ENCODE results near the gene SIX1.

Gene SIX1

DNA sequence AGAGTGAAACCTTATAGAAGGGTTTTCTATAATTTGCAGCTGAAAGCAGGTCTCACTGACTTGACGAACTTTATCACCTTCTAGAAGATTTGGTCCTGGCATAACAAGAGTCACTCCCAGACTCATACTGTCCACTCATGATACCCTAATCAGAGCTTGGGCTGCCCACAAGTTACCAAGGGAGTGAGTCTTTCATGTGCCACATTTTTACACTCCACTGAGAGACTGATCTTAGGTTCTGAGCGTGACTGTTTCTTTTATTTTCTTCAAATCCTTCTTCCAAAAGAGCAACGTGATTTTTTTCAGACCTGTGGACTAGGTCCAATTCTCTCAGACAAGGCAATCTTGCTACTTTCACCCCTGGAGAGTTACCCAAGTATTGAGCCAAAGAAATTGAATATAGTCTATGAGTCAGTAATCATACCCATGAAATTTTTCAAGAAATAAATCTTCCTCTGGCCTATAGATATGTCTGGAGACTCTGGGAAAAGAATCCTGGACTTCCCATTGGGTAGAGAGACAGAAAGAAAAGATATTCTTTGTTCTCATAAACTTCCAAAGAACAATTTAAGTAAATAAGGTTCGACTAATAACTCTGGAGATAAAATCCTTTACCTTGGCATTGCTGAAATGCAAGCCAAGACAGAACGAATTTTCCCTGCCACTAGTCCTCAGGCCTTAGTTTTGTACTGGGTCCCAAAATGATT, 26.9 kb downstream of the SIX1 start:
- no peak overlapping the region for H3K4me3 ChIP-seq (ENCODE audit: low read length, poor library complexity, severe bottlenecking)
- no peaks in the 10 kb centered on the region for H3K36me3 ChIP-seq (ENCODE audit: insufficient read depth, low read length)
- H3K9me3 ChIP-seq (ENCODE audit: insufficient read depth, low read depth, low read length): no peaks in the 10 kb centered on the region
- no peaks in the 10 kb centered on the region for H3K79me2 ChIP-seq (ENCODE audit: insufficient read depth, low read length)
- peaks cover 10% of the 10 kb centered on the region for H3K4me1 ChIP-seq (ENCODE audit: insufficient read depth, low read length, poor library complexity, severe bottlenecking)
- H3K27me3 ChIP-seq (ENCODE audit: insufficient read depth, low read length, poor library complexity, severe bottlenecking): no peaks in the 10 kb centered on the region
- H4K20me1 ChIP-seq (ENCODE audit: insufficient read depth, low read length, poor library complexity, severe bottlenecking): no peaks in the 10 kb centered on the region
- no peaks in the 10 kb centered on the region for H3F3A ChIP-seq (ENCODE audit: low read depth)
- H2AFZ ChIP-seq (ENCODE audit: low read length): no peak overlapping the region
- peak overlapping the region; percentile 35 for H3K4me2 ChIP-seq (ENCODE audit: low read depth, low read length, poor library complexity, severe bottlenecking)
- H3K9me2 ChIP-seq (replicated peaks; ENCODE audit: low read depth, low read length): no peaks in the 10 kb centered on the region
- TF ChIP-seq, protein P1, sequence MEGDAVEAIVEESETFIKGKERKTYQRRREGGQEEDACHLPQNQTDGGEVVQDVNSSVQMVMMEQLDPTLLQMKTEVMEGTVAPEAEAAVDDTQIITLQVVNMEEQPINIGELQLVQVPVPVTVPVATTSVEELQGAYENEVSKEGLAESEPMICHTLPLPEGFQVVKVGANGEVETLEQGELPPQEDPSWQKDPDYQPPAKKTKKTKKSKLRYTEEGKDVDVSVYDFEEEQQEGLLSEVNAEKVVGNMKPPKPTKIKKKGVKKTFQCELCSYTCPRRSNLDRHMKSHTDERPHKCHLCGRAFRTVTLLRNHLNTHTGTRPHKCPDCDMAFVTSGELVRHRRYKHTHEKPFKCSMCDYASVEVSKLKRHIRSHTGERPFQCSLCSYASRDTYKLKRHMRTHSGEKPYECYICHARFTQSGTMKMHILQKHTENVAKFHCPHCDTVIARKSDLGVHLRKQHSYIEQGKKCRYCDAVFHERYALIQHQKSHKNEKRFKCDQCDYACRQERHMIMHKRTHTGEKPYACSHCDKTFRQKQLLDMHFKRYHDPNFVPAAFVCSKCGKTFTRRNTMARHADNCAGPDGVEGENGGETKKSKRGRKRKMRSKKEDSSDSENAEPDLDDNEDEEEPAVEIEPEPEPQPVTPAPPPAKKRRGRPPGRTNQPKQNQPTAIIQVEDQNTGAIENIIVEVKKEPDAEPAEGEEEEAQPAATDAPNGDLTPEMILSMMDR (conservative IDR thresholded peaks at IDR 0.05; ENCODE audit: low read length): no peak
- TF ChIP-seq EZH2phosphoT487 (IDR thresholded peaks at IDR 0.05; ENCODE audit: borderline replicate concordance): no peak
- H3K9ac ChIP-seq (ENCODE audit: low read depth, low read length, poor library complexity, severe bottlenecking): no peak overlapping the region

GRCh38 chr14:60621386-60621785, 27.9 kb downstream of the SIX1 start:
- H3K4me1 ChIP-seq (ENCODE audit: insufficient read depth, low read length, poor library complexity, severe bottlenecking): peaks cover 10% of the 10 kb centered on the region
- no peaks in the 10 kb centered on the region for H4K20me1 ChIP-seq (ENCODE audit: insufficient read depth, low read length, poor library complexity, severe bottlenecking)
- no peak overlapping the region for H3K4me3 ChIP-seq (ENCODE audit: low read length, poor library complexity, severe bottlenecking)
- no peak overlapping the region for H2AFZ ChIP-seq (ENCODE audit: low read length)
- H3K36me3 ChIP-seq (ENCODE audit: insufficient read depth, low read length): no peaks in the 10 kb centered on the region
- no peaks in the 10 kb centered on the region for H3F3A ChIP-seq (ENCODE audit: low read depth)
- H3K9me2 ChIP-seq (replicated peaks; ENCODE audit: low read depth, low read length): no peaks in the 10 kb centered on the region
- TF ChIP-seq, protein P1 (conservative IDR thresholded peaks at IDR 0.05; ENCODE audit: low read length): no peak
- no peak for TF ChIP-seq EZH2phosphoT487 (IDR thresholded peaks at IDR 0.05; ENCODE audit: borderline replicate concordance)
- H3K9me3 ChIP-seq (ENCODE audit: insufficient read depth, low read depth, low read length): no peaks in the 10 kb centered on the region
- no peak overlapping the region for H3K9ac ChIP-seq (ENCODE audit: low read depth, low read length, poor library complexity, severe bottlenecking)
- H3K79me2 ChIP-seq (ENCODE audit: insufficient read depth, low read length): no peaks in the 10 kb centered on the region
- no peaks in the 10 kb centered on the region for H3K27me3 ChIP-seq (ENCODE audit: insufficient read depth, low read length, poor library complexity, severe bottlenecking)
- no peak overlapping the region for H3K4me2 ChIP-seq (ENCODE audit: low read depth, low read length, poor library complexity, severe bottlenecking)

DNA sequence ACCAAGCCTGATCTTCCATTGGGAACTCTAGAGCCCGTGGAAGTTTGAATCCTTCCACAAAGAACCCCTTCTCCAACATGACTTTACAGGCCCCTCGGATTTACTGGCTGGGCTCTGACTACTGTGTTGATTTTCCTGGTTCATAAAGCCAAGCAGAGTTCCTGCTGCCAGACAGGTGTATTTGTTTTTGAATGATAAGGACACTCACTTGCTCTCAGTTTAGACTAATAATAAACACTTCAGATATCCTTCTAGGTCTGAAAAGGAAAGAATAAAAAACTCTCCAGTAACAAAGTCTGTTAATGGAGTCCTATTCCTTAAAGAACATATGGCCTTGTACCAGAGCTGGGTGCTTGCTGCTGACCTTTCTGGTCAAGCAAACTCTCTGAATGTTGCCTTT, 31.0 kb downstream of the SIX1 start:
- H3K9ac ChIP-seq (ENCODE audit: low read depth, low read length, poor library complexity, severe bottlenecking): no peak overlapping the region
- H4K20me1 ChIP-seq (ENCODE audit: insufficient read depth, low read length, poor library complexity, severe bottlenecking): no peaks in the 10 kb centered on the region
- no peak overlapping the region for H3K4me3 ChIP-seq (ENCODE audit: low read length, poor library complexity, severe bottlenecking)
- H3K27me3 ChIP-seq (ENCODE audit: insufficient read depth, low read length, poor library complexity, severe bottlenecking): no peaks in the 10 kb centered on the region
- no peak overlapping the region for H2AFZ ChIP-seq (ENCODE audit: low read length)
- H3K4me2 ChIP-seq (ENCODE audit: low read depth, low read length, poor library complexity, severe bottlenecking): no peak overlapping the region
- H3K9me2 ChIP-seq (replicated peaks; ENCODE audit: low read depth, low read length): no peaks in the 10 kb centered on the region
- H3K36me3 ChIP-seq (ENCODE audit: insufficient read depth, low read length): no peaks in the 10 kb centered on the region
- no peaks in the 10 kb centered on the region for H3F3A ChIP-seq (ENCODE audit: low read depth)
- no peaks in the 10 kb centered on the region for H3K79me2 ChIP-seq (ENCODE audit: insufficient read depth, low read length)
- H3K4me1 ChIP-seq (ENCODE audit: insufficient read depth, low read length, poor library complexity, severe bottlenecking): peaks cover 9% of the 10 kb centered on the region
- TF ChIP-seq, protein P1 (conservative IDR thresholded peaks at IDR 0.05; ENCODE audit: low read length): no peak
- TF ChIP-seq EZH2phosphoT487 (IDR thresholded peaks at IDR 0.05; ENCODE audit: borderline replicate concordance): no peak
- no peaks in the 10 kb centered on the region for H3K9me3 ChIP-seq (ENCODE audit: insufficient read depth, low read depth, low read length)

Data from Loucy (cell line).